ENCODE data around the gene MED16. TPM values are rescaled to one million over a fixed set of nuclear protein-coding genes. Genes with fewer than 3 reads are reported as not detected.
A peak's percentile ranks its signal among the peaks of the same experiment; 100 is the strongest.

MED16 gene
- total RNA-seq, 2 experiments from 2014 or later: 25.8 to 30.1 TPM

GRCh38 chr19:934865-935479 is 42.0 kb upstream of the MED16 start:
- peaks cover 33% of the 10 kb centered on the region for H3K4me1 Mint-ChIP-seq (ENCODE audit: low read depth)
- TF ChIP-seq CTCF (IDR thresholded peaks at IDR 0.05): no peak
- H3K36me3 ChIP-seq (ENCODE audit: insufficient read depth, low read length): no peaks in the 10 kb centered on the region
- H3K9me3 Mint-ChIP-seq: no peaks in the 10 kb centered on the region
- DNase-seq (peak in 2 of 14 experiments; percentile 41 to 51), ATAC-seq (ENCODE audit: poor library complexity) (no peak)
- no peaks in the 10 kb centered on the region for H3K27me3 Mint-ChIP-seq
- peaks cover 53% of the 10 kb centered on the region for H3K4me1 ChIP-seq (ENCODE audit: insufficient read depth, low read length)
- H3K4me3 Mint-ChIP-seq: peak overlapping the region; percentile 56
- no peak overlapping the region for H3K27ac ChIP-seq (ENCODE audit: low read depth in 1 of 2, low read length in 2 of 2)
- H3K9me3 ChIP-seq (ENCODE audit: control insufficient read depth in 1 of 2, insufficient read depth in 1 of 2, low read length in 2 of 2): peaks cover 0 to 12% of the 10 kb centered on the region in 2 experiments
- POLR2A ChIA-PET: no interaction called here
- no peak overlapping the region for H3K27ac Mint-ChIP-seq
- intact Hi-C loops (cut with DNase I, micrococcal nuclease): no loop called here
- CTCF ChIA-PET: no interaction called here
- no peaks in the 10 kb centered on the region for H3K36me3 Mint-ChIP-seq (ENCODE audit: low read depth)
- H3K27me3 ChIP-seq (ENCODE audit: control insufficient read depth in 1 of 2, insufficient read depth in 2 of 2, low read length in 2 of 2): no peaks in the 10 kb centered on the region
- H3K4me3 ChIP-seq (ENCODE audit: low read length): no peak overlapping the region

GRCh38 chr19:934197-934840 is 41.3 kb upstream of the MED16 start:
- H3K4me1 ChIP-seq (ENCODE audit: insufficient read depth, low read length): peaks cover 46% of the 10 kb centered on the region
- no peaks in the 10 kb centered on the region for H3K36me3 ChIP-seq (ENCODE audit: insufficient read depth, low read length)
- no peaks in the 10 kb centered on the region for H3K27me3 ChIP-seq (ENCODE audit: control insufficient read depth in 1 of 2, insufficient read depth in 2 of 2, low read length in 2 of 2)
- Mint-ChIP-seq H3K4me3 (no peak overlapping the region), H3K27ac (no peak overlapping the region), H3K27me3 (no peaks in the 10 kb centered on the region), H3K36me3 (ENCODE audit: low read depth) (no peaks in the 10 kb centered on the region), H3K9me3 (no peaks in the 10 kb centered on the region), H3K4me1 (ENCODE audit: low read depth) (peaks cover 28% of the 10 kb centered on the region)
- ATAC-seq (ENCODE audit: poor library complexity) (no peak), DNase-seq (no peak)
- TF ChIP-seq CTCF (IDR thresholded peaks at IDR 0.05): no peak
- ChIA-PET CTCF (no interaction called here), POLR2A (no interaction called here)
- intact Hi-C loops (cut with DNase I, micrococcal nuclease): no loop called here
- H3K9me3 ChIP-seq (ENCODE audit: control insufficient read depth in 1 of 2, insufficient read depth in 1 of 2, low read length in 2 of 2): peaks cover 0 to 12% of the 10 kb centered on the region in 2 experiments
- H3K4me3 ChIP-seq (ENCODE audit: low read length): no peak overlapping the region
- H3K27ac ChIP-seq (ENCODE audit: low read depth in 1 of 2, low read length in 2 of 2): no peak overlapping the region

GRCh38 chr19:933553-933882 is 40.5 kb upstream of the MED16 start:
- intact Hi-C loops (cut with DNase I, micrococcal nuclease): no loop called here
- Histone ChIP-seq H3K27ac (ENCODE audit: low read depth in 1 of 2, low read length in 2 of 2) (no peak overlapping the region), H3K36me3 (ENCODE audit: insufficient read depth, low read length) (no peaks in the 10 kb centered on the region), H3K27me3 (ENCODE audit: control insufficient read depth in 1 of 2, insufficient read depth in 2 of 2, low read length in 2 of 2) (no peaks in the 10 kb centered on the region), H3K4me1 (ENCODE audit: insufficient read depth, low read length) (peaks cover 44% of the 10 kb centered on the region), H3K4me3 (ENCODE audit: low read length) (no peak overlapping the region), H3K9me3 (ENCODE audit: control insufficient read depth in 1 of 2, insufficient read depth in 1 of 2, low read length in 2 of 2) (peaks cover 0 to 12% of the 10 kb centered on the region in 2 experiments)
- Mint-ChIP-seq H3K4me3 (no peak overlapping the region), H3K27ac (no peak overlapping the region), H3K36me3 (ENCODE audit: low read depth) (no peaks in the 10 kb centered on the region), H3K4me1 (ENCODE audit: low read depth) (peaks cover 26% of the 10 kb centered on the region), H3K27me3 (no peaks in the 10 kb centered on the region), H3K9me3 (no peaks in the 10 kb centered on the region)
- no peak for ATAC-seq (ENCODE audit: poor library complexity)
- no peak for DNase-seq
- ChIA-PET CTCF (no interaction called here), POLR2A (interaction anchor here (0.8 to 1.7 kb wide), 3 partner anchors 50 to 73 kb away, joined by 3 to 4 read pairs (median 3); no protein-coding TSS in a partner anchor)
- no peak for TF ChIP-seq CTCF (IDR thresholded peaks at IDR 0.05)

All from CD4-positive, alpha-beta T cell (primary cell).